Left ventricle myocardium inferior (tissue), 1 donor: ENCODE results near the gene SLC6A7. TPM values are rescaled to one million over a fixed set of nuclear protein-coding genes. Genes with fewer than 3 reads are reported as not detected.

Source experiments
- DNase-seq: peaks from one replicate; pipeline ENCODE4 v3.0.0-alpha.2; 2020
- H3K27ac ChIP-seq: fragments of 200-600 bp; replicated peaks from 2 replicates; pipeline ENCODE4 v1.8.0; 2021
- H3K27me3 ChIP-seq: fragments of 200-600 bp; 2 replicates; pipeline ENCODE4 v1.8.0; 2021; ENCODE audit warnings: low read depth
- H3K36me3 ChIP-seq: fragments of 200-600 bp; 2 replicates; pipeline ENCODE4 v1.8.0; 2021
- H3K4me1 ChIP-seq: fragments of 200-600 bp; 2 replicates; pipeline ENCODE4 v1.8.0; 2021
- H3K4me3 ChIP-seq: fragments of 200-600 bp; 2 replicates; pipeline ENCODE4 v1.8.0; 2021; ENCODE audit warnings: mild to moderate bottlenecking, moderate library complexity
- H3K9me3 ChIP-seq: fragments of 200-600 bp; replicated peaks from 2 replicates; pipeline ENCODE4 v1.8.0; 2021
- intact Hi-C: fragments of 100-400 bp; cut with micrococcal nuclease; formaldehyde crosslinking; loops from one replicate; pipeline ENCODE4 v1.11.0; 2022
- total RNA-seq: library from RNA; stranded (reverse); fragmentation: NEBNext Ultra II Directional; extraction: Animal tissue kit (Norgen Biotek cat#: 25700); gene quantifications from one replicate; pipeline ENCODE4 v1.2.1, GENCODE V29; 2021
- TF ChIP-seq, protein P1 (sequence below): fragments of 200-600 bp; IDR thresholded peaks from 2 replicates; pipeline ENCODE4 v1.8.0; 2021; ENCODE audit warnings: antibody characterized with exemption, mild to moderate bottlenecking, borderline replicate concordance
- donor health status: DM: no; HTN: yes; CAD: no; lungs with severe emphysema.

The SLC6A7 gene
- total RNA-seq, 1 donor from 2014 or later = not detected

GRCh38 chr5:150258130-150258529, 68.3 kb downstream of the SLC6A7 start:
- Histone ChIP-seq H3K36me3 (no peaks in the 10 kb centered on the region), H3K27ac (no peak overlapping the region), H3K9me3 (no peaks in the 10 kb centered on the region), H3K27me3 (no peaks in the 10 kb centered on the region), H3K4me1 (no peaks in the 10 kb centered on the region), H3K4me3 (no peak overlapping the region)
- no peak for DNase-seq
- intact Hi-C loops = no loop called here
- TF ChIP-seq, protein P1, sequence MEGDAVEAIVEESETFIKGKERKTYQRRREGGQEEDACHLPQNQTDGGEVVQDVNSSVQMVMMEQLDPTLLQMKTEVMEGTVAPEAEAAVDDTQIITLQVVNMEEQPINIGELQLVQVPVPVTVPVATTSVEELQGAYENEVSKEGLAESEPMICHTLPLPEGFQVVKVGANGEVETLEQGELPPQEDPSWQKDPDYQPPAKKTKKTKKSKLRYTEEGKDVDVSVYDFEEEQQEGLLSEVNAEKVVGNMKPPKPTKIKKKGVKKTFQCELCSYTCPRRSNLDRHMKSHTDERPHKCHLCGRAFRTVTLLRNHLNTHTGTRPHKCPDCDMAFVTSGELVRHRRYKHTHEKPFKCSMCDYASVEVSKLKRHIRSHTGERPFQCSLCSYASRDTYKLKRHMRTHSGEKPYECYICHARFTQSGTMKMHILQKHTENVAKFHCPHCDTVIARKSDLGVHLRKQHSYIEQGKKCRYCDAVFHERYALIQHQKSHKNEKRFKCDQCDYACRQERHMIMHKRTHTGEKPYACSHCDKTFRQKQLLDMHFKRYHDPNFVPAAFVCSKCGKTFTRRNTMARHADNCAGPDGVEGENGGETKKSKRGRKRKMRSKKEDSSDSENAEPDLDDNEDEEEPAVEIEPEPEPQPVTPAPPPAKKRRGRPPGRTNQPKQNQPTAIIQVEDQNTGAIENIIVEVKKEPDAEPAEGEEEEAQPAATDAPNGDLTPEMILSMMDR = no peak

Other genes with a start within 250 kb of the SLC6A7 start
- gene PDE6A, start 245.3 kb upstream of the SLC6A7 start, total RNA-seq = 0.22 TPM
- gene SLC26A2, start 229.3 kb upstream of the SLC6A7 start, total RNA-seq = 4.1 TPM
- gene TIGD6, start 189.4 kb upstream of the SLC6A7 start, total RNA-seq = 2.8 TPM
- gene HMGXB3, start 189.3 kb upstream of the SLC6A7 start, total RNA-seq = 14.7 TPM
- 15.5 TPM for gene CSF1R, start 103.5 kb upstream of the SLC6A7 start, total RNA-seq
- 39.7 TPM for gene PDGFRB, start 34.2 kb upstream of the SLC6A7 start, total RNA-seq
- gene CDX1, start 23.3 kb upstream of the SLC6A7 start, total RNA-seq = not detected
- gene CAMK2A, start 99.7 kb downstream of the SLC6A7 start, total RNA-seq = 19.4 TPM
- 0.16 TPM for gene ARSI, start 112.8 kb downstream of the SLC6A7 start, total RNA-seq
- 19.3 TPM for gene TCOF1, start 167.6 kb downstream of the SLC6A7 start, total RNA-seq
- gene CD74, start 222.8 kb downstream of the SLC6A7 start, total RNA-seq = 251 TPM